Bronchial epithelial cell (primary cell): ENCODE data around the gene AGAP1. TPM values are rescaled to one million over a fixed set of nuclear protein-coding genes. Genes with fewer than 3 reads are reported as not detected.

Experiments used
- DNase-seq: peaks from one replicate; pipeline ENCODE4 v3.0.0-alpha.2; 2010; ENCODE audit warnings: low read depth
- FAIRE-seq: peaks from 2 replicates; lab custom pipeline; 2011; peaks lifted over from hg19 to GRCh38; lab: Jason Lieb, UNC
- H3K27me3 ChIP-seq: 2 replicates; pipeline ENCODE4 v1.5.1; 2011; ENCODE audit warnings: low read length; ENCODE audit not compliant: control insufficient read depth, insufficient read depth
- H3K36me3 ChIP-seq: 2 replicates; pipeline ENCODE4 v1.5.1; 2011; ENCODE audit warnings: low read length; ENCODE audit not compliant: control insufficient read depth, insufficient read depth
- H3K4me3 ChIP-seq: 2 replicates; pipeline ENCODE4 v1.5.1; 2011; ENCODE audit warnings: mild to moderate bottlenecking, low read depth, low read length, control low read depth
- CTCF ChIP-seq: IDR thresholded peaks from 2 replicates; pipeline ENCODE4 v1.5.1; 2011; ENCODE audit warnings: mild to moderate bottlenecking, moderate library complexity, low read length, control low read depth, inconsistent platforms; ENCODE audit not compliant: insufficient read depth, severe bottlenecking
- total RNA-seq: library from RNA; depleted of rRNA; stranded (reverse); fragments of >200 nt; gene quantifications from 2 replicates; pipeline ENCODE4 v1.2.1, GENCODE V29; 2014

The AGAP1 gene
- total RNA-seq, 1 donor from 2014 or later = 22.4 TPM

- no peak for TF ChIP-seq CTCF
- FAIRE-seq = no peak
Measured at GRCh38 chr2:235839974-235840373, 346.1 kb downstream of the AGAP1 start.

GRCh38 chr2:235841863-235842262 lies 348.0 kb downstream of the AGAP1 start:
- H3K27me3 ChIP-seq = no peaks in the 10 kb centered on the region
- no peak for DNase-seq
- FAIRE-seq = peak; percentile 70
- H3K4me3 ChIP-seq = no peak overlapping the region
- no peaks in the 10 kb centered on the region for H3K36me3 ChIP-seq
- TF ChIP-seq CTCF = no peak

More at GRCh38 chr2:235839974-235840373, 346.1 kb downstream of the AGAP1 start:
- DNase-seq = no peak
- no peaks in the 10 kb centered on the region for H3K36me3 ChIP-seq
- H3K27me3 ChIP-seq = no peaks in the 10 kb centered on the region
- H3K4me3 ChIP-seq = no peak overlapping the region

GRCh38 chr2:235842941-235843340 lies 349.1 kb downstream of the AGAP1 start:
- no peaks in the 10 kb centered on the region for H3K36me3 ChIP-seq
- H3K4me3 ChIP-seq = no peak overlapping the region
- no peaks in the 10 kb centered on the region for H3K27me3 ChIP-seq
- DNase-seq (no peak), FAIRE-seq (no peak)
- TF ChIP-seq CTCF = no peak

GRCh38 chr2:235843591-235844395 lies 349.9 kb downstream of the AGAP1 start:
- Histone ChIP-seq H3K36me3 (no peaks in the 10 kb centered on the region), H3K4me3 (no peak overlapping the region), H3K27me3 (no peaks in the 10 kb centered on the region)
- DNase-seq (no peak), FAIRE-seq (no peak)
- TF ChIP-seq CTCF = no peak

- DNase-seq (no peak), FAIRE-seq (peak; percentile 52)
- no peak overlapping the region for H3K4me3 ChIP-seq
- no peaks in the 10 kb centered on the region for H3K27me3 ChIP-seq
- no peaks in the 10 kb centered on the region for H3K36me3 ChIP-seq
- TF ChIP-seq CTCF = no peak
Measured at GRCh38 chr2:235844561-235844960, 350.7 kb downstream of the AGAP1 start.
